ENCODE data around the gene C1QTNF9.
"Not testable (repeated sequence)": the region's sequence is repeated elsewhere in the genome, so short reads cannot be mapped to it uniquely, and the experiment has no call there.

Gene C1QTNF9

DNA sequence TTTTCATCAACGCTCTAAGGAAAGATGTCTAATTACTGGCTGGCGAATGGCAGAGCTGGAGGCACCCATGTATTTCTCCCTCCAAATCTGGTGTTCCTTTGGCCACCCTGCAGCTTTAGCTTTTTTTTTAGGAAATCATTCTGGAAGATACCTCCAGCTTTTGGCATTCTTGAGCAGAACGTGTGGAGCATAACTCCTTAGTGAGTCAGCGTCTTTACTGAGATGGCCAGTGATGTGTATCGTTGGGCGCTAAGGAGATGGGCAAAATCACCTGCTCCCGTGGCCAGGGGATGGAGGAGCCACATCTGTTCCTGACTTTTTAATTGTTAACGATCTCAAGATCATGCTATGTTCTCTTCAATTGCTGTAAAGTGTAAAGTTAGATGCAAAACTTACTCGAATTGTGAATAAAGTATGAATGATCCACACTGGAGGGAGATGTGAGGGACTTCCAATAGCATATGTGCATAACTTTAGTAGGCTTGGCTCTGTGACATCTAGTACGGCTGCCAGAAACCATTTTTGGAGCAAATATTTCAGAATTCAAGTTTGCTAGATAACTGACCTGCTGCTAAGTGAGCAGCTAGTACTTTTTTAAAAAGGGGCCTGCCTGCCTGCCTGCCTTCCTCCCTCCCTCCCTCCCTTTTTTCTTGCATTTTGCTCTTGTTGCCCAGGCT lies 24.4 kb upstream of the C1QTNF9 start:
- no peak for DNase-seq

GRCh38 chr13:24286624-24287023 lies 22.8 kb upstream of the C1QTNF9 start:
- no peak for DNase-seq

- no peak for DNase-seq
These were observed 21.6 kb upstream of the C1QTNF9 start for GRCh38 chr13:24287748-24288287.

DNA sequence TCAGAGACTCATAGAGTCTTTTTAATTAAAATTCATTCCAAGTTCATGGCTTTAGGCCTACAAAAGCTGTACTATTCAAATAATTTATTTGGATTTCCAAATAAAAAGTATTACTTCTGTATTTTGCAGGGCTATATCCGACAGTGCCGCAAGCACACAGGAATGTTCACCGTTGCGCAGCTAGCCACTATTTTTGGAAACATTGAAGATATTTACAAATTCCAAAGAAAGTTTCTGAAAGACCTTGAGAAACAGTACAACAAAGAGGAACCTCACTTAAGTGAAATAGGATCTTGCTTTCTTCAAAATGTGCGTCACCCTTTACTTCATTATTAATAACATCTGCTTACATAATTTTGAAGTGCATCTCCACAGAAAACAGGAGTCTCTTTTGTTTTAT lies 20.5 kb upstream of the C1QTNF9 start:
- DNase-seq = no peak

DNA sequence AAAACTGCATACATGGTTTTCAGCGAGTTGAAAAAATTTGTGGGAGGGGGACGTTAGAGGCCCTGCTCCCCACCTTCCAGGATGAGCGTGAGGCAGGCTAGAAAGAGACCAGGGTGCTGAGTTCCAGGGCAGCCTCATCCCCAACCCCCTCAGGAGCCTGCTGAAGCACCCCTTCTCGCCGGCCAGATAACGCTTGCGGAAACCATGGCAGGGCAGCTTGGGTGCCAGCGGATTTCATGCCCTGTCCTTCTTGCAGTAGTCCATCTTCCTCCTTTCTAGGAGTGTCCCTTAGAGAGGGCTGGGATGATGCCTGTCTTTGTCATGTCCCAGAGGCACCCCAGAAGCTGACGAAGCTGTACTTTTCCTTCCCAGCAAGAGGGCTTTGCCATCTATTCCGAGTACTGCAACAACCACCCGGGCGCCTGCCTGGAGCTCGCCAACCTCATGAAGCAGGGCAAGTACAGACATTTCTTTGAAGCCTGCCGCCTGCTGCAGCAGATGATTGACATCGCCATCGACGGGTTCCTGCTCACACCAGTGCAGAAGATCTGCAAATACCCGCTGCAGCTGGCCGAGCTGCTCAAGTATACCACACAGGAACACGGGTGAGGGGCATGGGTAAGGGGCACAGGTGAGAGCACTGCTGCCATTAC lies 19.0 kb upstream of the C1QTNF9 start:
- DNase-seq = no peak

DNA sequence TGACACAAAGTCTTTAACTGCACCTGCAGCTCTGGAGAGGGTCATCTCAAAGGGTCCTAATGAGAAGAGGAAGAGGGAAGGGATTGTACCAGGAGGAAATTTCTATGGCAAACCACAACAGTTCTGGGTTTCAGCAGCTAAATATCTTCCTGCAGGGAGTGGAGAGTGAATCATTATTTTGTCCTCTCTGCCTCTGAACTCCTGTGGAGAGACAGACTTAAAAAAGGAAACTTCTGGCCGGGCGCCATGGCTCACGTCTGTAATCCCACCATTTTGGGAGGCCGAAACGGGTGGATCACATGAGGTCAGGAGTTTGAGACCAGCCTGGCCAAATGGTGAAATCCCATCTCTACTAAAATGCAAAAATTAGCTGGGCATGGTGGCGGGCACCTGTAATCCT lies 16.9 kb upstream of the C1QTNF9 start:
- DNase-seq = no peak

DNA sequence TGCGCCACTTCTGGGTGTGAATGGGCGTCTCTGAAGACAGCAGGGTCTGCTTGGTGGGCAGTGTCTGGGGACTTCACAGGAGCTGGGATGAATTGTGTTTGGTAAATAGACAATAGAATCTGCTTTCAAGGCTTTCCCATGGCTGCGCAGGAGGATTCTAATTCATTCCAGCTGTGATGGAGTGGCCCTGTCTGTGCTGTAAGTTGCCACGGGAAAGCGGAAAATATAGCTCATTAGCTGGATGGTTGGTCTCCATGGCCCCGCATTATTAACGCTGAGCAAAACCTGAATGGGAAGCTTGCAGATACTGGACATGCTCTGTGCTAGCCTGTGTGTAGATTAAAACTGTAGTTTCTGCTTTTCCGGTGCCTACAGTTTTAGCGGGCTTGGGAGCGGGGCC lies 15.6 kb upstream of the C1QTNF9 start:
- DNase-seq = no peak

DNA sequence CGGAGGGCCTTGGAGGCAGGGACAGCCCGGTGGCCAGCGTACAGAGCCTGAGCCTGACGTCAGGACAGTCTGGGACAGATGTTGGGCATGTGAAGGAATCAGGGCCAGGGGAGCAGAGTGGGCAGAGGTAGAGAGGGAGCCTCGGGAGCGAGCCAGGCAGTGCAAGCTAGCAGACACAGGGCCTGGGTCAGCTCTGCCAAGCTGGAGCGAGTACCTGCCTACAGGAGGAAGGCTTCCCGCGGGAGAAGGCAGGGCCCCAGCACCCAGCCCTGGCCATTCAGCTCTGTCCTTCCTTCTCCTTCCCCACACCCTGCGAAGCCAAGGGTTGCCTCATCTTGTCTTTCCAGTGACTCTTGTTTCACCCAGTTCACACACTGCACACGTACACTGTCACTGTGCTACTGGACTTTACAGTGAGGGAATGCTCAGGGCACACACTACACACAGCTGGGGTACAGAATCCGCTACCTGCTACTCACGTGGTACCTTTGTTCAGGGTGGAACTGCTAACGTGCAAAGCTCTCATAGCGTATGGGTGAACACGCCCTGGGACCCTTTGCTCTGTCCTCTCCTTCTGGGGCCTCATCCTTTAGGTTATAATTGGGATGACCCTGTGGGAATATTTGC lies 9.8 kb upstream of the C1QTNF9 start:
- no peak for DNase-seq

DNA sequence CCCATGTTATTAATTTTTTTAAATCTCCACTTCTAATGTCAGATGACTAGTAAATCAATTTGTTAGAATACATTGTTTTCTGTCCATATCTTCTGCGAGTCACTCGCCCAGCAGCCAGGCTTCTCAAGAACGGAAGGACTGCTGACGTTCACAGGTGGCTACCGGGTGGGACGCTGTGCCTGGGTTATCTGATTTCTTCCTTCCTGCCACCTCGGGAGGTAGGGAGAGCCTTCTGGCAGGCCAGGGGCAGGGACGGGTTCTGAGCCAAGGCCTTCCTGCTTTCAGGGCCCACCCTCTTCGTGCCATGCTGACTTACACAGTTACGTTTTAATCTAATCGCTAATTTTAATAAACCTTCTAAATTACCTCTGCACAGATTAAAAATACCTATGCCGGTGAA lies 7.9 kb upstream of the C1QTNF9 start:
- no peak for DNase-seq

DNA sequence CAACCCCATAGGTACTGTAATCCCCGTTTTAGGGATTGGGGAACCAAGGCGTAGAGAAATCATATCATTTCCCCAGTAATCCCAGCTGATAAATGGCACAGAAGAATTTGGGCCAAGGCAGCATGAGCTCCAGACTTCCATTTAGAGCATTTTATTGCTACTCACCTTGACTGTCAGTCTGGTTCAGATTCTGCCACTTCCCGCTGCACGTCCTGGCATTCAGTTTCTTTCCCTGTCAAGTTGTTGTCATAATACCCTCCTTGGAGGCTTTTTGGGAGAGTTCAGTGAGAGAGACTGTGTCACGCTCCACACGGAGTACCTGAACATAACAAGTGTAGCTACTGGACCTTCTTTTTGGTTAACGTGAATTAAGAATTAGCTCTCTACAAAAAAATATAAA lies 7.5 kb upstream of the C1QTNF9 start:
- DNase-seq = no peak

GRCh38 chr13:24304620-24305019 lies 4.8 kb upstream of the C1QTNF9 start:
- no peak for DNase-seq

- DNase-seq = no peak
These were observed 2.7 kb upstream of the C1QTNF9 start for GRCh38 chr13:24306632-24307031.

DNA sequence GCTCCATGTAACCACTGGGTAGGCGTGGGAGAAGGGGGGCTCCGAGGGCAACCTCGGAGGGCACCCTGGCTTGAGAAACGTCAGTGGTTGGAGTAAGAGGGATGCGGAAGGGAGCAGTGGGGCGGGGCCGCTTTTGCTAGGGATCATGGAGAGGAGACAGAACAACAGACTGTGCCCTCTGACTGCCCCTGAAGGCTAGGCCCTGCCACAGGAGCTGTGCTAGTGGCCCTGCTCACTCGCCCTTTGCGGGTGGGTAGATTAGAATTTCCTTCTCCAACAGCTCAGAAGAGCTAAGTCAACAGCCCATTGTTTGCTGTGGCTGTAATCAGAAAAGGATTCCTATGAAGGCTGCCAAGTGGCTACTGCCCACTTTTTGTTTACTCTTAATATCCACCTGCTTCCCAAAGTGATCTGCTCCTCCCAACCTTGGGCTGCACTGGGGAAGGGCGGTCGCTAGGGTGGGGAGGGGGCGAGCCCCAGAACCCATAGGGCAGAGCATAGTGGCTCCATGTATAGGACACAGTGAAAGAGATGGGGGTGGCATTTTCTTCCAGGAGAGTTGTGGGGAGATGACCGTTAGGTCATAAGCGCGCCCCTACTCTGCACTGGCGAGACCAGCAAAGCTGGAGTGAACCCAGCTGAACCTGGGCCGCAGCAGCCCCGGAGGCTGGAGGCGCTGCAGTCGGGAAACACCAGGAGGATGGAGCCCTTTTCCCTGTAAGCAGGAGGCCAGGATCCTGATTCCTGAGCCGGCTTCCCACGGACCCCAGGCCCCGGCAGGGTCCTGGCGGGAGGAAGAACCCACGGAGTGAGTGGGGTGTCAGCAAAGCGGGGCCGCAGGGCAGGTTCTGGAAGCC lies 1.9 kb upstream of the C1QTNF9 start:
- DNase-seq = no peak

DNA sequence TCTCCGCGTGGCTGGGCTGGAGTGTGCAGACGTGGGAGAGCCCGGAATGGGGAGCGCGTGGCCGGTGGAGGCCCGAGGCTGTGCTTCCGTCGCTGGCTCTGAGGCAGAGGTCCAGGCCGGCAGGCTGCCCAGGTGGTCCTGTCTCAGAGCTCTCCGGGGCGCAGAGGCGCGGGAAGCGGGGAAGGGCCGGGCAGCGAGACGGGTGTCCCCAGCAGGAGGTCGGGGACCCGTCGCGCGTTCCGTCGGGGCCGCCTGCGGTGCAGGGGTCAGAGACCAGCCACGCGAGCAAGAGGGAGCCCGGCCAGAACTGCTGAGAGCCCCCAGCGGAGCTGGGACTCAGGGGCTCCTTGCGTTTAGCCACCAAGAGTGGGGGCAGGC lies 1.3 kb upstream of the C1QTNF9 start:
- DNase-seq = no peak

DNA sequence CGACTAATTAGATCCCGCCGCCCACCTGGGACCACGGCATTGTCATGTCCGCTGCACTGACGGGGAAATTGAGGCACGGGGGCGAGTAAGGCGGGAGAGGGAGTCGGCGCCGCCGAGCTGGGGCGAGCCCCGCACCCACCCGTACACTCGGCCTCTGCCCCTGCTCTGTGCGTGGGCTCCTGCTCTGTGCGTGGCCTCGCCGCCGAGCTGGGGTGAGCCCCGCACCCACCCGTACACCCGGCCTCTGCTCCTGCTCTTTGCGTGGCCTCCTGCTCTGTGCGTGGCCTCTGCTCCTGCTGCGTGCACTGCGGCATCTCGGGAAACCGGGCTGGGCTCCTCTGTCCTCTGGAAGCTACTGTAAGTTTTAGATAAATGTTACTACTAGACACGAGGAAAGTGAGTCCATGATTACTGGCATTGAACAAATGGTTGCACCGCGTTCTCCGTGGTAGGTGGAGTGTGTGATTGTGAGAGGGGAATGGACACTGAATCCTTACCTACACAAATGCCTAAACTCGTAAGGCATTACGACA lies 826 bp upstream of the C1QTNF9 start:
- DNase-seq = no peak

DNA sequence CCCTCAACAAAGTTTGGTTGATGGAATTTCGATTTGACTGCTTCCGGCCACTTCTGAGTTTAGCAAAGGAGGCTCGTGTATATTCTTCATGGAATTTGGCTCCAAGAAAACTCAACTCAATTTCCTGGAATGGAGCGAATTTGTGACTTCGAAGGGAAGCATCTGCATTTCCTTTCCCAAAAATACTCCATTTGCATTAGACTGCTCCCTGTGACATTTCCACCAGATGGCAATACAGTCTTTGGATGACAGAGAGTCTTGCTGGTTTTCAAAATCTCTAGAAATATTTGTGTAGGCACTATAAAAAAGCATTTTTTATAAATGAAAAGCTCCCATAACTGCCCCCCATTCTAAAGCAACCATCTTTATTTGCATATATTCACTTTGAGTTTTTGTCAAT lies 4.1 kb downstream of the C1QTNF9 start:
- no peak for DNase-seq

DNA sequence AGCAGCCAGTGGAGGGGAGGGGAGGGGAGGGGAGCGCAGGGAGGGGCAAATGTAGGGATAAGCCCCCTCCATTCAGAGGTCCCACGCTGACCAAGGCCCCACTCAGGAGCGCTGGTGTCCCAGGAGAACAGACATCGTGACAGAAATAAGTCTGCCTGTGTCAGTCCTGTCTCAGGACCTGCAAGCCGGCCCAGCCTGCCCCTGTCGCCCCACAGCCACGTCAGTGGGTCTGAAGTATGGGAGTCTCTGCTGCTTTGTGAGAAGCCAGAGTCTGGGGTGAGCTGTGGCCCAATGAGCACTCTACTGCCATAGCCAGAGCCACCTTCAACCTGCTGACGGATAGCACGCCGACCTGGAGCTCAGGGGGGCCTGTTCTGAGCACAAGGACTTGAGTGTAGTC lies 8.5 kb downstream of the C1QTNF9 start:
- not testable (repeated sequence) for DNase-seq

GRCh38 chr13:24318878-24319277 lies 9.5 kb downstream of the C1QTNF9 start:
- not testable (repeated sequence) for DNase-seq

- not testable (repeated sequence) for DNase-seq
These were observed 10.3 kb downstream of the C1QTNF9 start for GRCh38 chr13:24319641-24320040.

DNA sequence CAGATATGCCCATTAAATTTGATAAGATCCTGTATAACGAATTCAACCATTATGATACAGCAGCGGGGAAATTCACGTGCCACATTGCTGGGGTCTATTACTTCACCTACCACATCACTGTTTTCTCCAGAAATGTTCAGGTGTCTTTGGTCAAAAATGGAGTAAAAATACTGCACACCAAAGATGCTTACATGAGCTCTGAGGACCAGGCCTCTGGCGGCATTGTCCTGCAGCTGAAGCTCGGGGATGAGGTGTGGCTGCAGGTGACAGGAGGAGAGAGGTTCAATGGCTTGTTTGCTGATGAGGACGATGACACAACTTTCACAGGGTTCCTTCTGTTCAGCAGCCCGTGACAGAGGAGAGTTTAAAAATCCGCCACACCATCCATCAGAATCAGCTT lies 12.0 kb downstream of the C1QTNF9 start:
- DNase-seq = not testable (repeated sequence)

DNA sequence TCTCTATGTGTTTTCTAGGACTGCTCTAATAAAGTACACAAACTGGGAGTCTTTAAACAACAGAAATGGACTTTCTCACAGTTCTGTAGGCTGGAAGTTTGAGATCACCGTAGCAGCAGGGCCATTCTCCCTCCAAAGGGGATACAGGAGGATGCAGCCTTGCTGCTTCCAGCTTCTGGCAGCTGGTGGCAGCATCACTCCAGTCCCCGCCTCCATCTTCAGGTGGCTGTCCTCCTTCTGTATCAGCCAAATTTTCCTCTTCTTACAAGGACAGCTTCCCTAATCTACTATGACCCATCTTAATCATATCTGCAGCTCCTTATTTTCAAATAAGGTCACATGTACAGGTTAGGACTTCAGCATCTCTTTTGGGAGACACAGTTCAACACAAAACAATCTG lies 13.1 kb downstream of the C1QTNF9 start:
- not testable (repeated sequence) for DNase-seq

- no peak for DNase-seq
These were observed 13.8 kb downstream of the C1QTNF9 start for GRCh38 chr13:24323036-24323738.

Data from Kasumi-1 (cell line).